BE2C (cell line): Measurements from ENCODE around the gene KPNA3.
"Not testable (repeated sequence)": the region's sequence is repeated elsewhere in the genome, so short reads cannot be mapped to it uniquely, and the experiment has no call there.

Source experiments
- DNase-seq: peaks from one replicate; pipeline ENCODE4 v3.0.0-alpha.2; 2020
- H3K27me3 ChIP-seq: fragments of 250-450 bp; sonication (Bioruptor Pico); 2 replicates; pipeline ENCODE4 v1.5.1; 2020; ENCODE audit warnings: mild to moderate bottlenecking
- H3K36me3 ChIP-seq: fragments of 250-450 bp; sonication (Bioruptor Pico); 2 replicates; pipeline ENCODE4 v1.5.1; 2020; ENCODE audit warnings: mild to moderate bottlenecking
- H3K4me1 ChIP-seq: fragments of 250-450 bp; sonication (Bioruptor Pico); 2 replicates; pipeline ENCODE4 v1.5.1; 2020
- H3K4me3 ChIP-seq: 2 replicates; pipeline ENCODE4 v1.5.1; 2011; ENCODE audit warnings: low read depth, low read length
- H3K9me3 ChIP-seq: fragments of 250-450 bp; sonication (Bioruptor Pico); 2 replicates; pipeline ENCODE4 v1.5.1; 2020
- TF ChIP-seq, protein P1 (sequence below): IDR thresholded peaks from 2 replicates; pipeline ENCODE4 v1.5.1; 2012; ENCODE audit warnings: mild to moderate bottlenecking, low read depth, low read length

The KPNA3 gene

DNA sequence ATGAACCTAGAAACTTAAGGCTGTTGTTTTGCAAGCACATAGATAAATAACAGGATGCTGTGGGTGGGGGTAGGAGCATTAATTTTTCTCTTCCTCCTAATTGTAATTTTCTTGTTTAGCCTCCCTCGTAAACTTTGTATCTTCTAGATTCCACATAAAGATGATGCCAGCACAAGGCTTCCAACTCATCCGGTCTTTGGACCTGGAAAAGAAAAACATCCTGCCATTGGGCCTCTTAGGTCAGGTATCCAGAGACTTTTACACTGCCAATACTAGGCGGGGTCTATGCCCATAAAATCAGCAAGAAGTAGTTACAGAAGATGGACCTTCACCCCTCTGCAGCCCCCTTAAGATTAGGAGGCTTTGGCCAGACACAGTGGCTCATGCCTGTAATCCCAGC, 35.4 kb upstream of the KPNA3 start:
- no peaks in the 10 kb centered on the region for H3K36me3 ChIP-seq
- H3K27me3 ChIP-seq: no peaks in the 10 kb centered on the region
- no peaks in the 10 kb centered on the region for H3K4me1 ChIP-seq
- H3K4me3 ChIP-seq: no peak overlapping the region
- DNase-seq: no peak
- TF ChIP-seq, protein P1, sequence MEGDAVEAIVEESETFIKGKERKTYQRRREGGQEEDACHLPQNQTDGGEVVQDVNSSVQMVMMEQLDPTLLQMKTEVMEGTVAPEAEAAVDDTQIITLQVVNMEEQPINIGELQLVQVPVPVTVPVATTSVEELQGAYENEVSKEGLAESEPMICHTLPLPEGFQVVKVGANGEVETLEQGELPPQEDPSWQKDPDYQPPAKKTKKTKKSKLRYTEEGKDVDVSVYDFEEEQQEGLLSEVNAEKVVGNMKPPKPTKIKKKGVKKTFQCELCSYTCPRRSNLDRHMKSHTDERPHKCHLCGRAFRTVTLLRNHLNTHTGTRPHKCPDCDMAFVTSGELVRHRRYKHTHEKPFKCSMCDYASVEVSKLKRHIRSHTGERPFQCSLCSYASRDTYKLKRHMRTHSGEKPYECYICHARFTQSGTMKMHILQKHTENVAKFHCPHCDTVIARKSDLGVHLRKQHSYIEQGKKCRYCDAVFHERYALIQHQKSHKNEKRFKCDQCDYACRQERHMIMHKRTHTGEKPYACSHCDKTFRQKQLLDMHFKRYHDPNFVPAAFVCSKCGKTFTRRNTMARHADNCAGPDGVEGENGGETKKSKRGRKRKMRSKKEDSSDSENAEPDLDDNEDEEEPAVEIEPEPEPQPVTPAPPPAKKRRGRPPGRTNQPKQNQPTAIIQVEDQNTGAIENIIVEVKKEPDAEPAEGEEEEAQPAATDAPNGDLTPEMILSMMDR: no peak
- no peaks in the 10 kb centered on the region; the same call in 1 of the 2 replicates for H3K9me3 ChIP-seq

DNA sequence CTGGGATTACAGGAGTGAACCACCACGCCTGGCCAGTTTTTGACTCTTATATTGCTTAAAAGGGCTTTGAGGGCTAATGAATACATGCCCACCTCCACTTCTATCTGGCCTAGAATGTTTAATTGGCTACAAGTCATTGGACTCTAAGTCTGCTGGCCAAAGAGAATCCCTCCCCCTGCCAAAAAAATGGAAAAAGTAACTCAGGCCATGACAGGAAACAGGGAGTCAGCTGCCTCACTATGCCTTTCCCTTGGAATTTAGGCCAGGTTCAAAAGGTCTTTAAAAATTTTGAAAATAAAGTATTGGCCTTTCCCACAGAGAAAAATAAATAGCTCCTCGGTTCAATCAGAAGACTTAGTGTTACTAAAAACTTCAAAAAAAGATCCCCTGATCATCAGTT, 34.9 kb upstream of the KPNA3 start:
- TF ChIP-seq, protein P1: no peak
- no peak for DNase-seq

GRCh38 chr13:49821216-49822009, 28.9 kb upstream of the KPNA3 start:
- H3K36me3 ChIP-seq: no peaks in the 10 kb centered on the region
- TF ChIP-seq, protein P1: peak; percentile 54
- H3K27me3 ChIP-seq: no peaks in the 10 kb centered on the region
- peak; percentile 36 for DNase-seq
- H3K4me1 ChIP-seq: no peaks in the 10 kb centered on the region
- H3K4me3 ChIP-seq: no peak overlapping the region
- H3K9me3 ChIP-seq: no peaks in the 10 kb centered on the region

More for the DNA sequence above, 34.9 kb upstream of the KPNA3 start:
- no peaks in the 10 kb centered on the region for H3K4me1 ChIP-seq
- no peaks in the 10 kb centered on the region; the same call in 1 of the 2 replicates for H3K9me3 ChIP-seq
- no peak overlapping the region for H3K4me3 ChIP-seq
- no peaks in the 10 kb centered on the region for H3K27me3 ChIP-seq
- no peaks in the 10 kb centered on the region for H3K36me3 ChIP-seq

- Histone ChIP-seq H3K27me3 (no peaks in the 10 kb centered on the region), H3K36me3 (no peaks in the 10 kb centered on the region), H3K4me3 (no peak overlapping the region), H3K4me1 (no peaks in the 10 kb centered on the region), H3K9me3 (no peaks in the 10 kb centered on the region)
- no peak for DNase-seq
- TF ChIP-seq, protein P1: no peak
Observed at GRCh38 chr13:49820591-49821215, 28.2 kb upstream of the KPNA3 start.

DNA sequence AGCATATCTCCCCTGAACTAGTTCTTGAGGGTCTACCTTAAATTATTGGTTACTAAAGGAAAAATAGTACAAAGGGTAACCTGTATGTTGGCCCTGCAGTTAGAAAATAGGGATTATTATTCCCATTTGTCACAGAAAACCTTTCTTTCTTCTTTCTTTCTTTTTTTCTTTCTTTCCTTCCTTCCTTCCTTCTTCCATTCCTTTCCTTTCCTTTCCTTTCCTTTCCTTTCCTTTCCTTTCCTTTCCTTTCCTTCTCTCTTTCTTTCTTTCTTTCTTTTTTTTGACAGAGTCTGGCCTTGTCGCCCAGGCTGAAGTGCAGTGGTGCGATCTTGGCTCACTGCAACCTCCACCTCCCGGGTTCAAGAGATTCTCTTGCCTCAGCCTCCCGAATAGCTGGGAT, 23.6 kb upstream of the KPNA3 start:
- not testable (repeated sequence) for H3K27me3 ChIP-seq, H3K36me3 ChIP-seq, H3K4me1 ChIP-seq

GRCh38 chr13:49814551-49815270, 22.2 kb upstream of the KPNA3 start:
- Histone ChIP-seq H3K4me1 (no peaks in the 10 kb centered on the region), H3K9me3 (no peaks in the 10 kb centered on the region), H3K4me3 (no peak overlapping the region), H3K36me3 (no peaks in the 10 kb centered on the region), H3K27me3 (no peaks in the 10 kb centered on the region)
- TF ChIP-seq, protein P1: no peak
- no peak for DNase-seq

More for the DNA sequence above, 23.6 kb upstream of the KPNA3 start:
- H3K9me3 ChIP-seq, DNase-seq, H3K4me3 ChIP-seq: not testable (repeated sequence)
